Skin of body (tissue), 2 donors: ENCODE measurements around the gene NEDD4L. TPM values are rescaled to one million over a fixed set of nuclear protein-coding genes. Genes with fewer than 3 reads are reported as not detected.
A peak's percentile ranks its signal among the peaks of the same experiment; 100 is the strongest.

Experiments
- DNase-seq: peaks from one replicate; lab custom pipeline; 2025; lab: John Stamatoyannopoulos, UW
- total RNA-seq: library from RNA; depleted of rRNA; stranded (reverse); fragments of >200 nt; gene quantifications from one replicate; pipeline ENCODE4 v1.2.3, GENCODE V29; 2014

Gene NEDD4L
- total RNA-seq, 1 donor from 2014 or later = 40.1 TPM

- peak; percentile 45 for DNase-seq
These were observed 347.9 kb downstream of the NEDD4L start for GRCh38 chr18:58391932-58392323.

GRCh38 chr18:58392324-58393000 lies 348.4 kb downstream of the NEDD4L start:
- peak; percentile 93 for DNase-seq

- DNase-seq = no peak
These were observed 349.3 kb downstream of the NEDD4L start for GRCh38 chr18:58393295-58393694.

- no peak for DNase-seq
These were observed 350.0 kb downstream of the NEDD4L start for GRCh38 chr18:58394046-58394445.

- no peak for DNase-seq
These were observed 350.8 kb downstream of the NEDD4L start for GRCh38 chr18:58394602-58395425.

GRCh38 chr18:58396144-58396543 lies 352.1 kb downstream of the NEDD4L start:
- no peak for DNase-seq

- DNase-seq = no peak
These were observed 352.9 kb downstream of the NEDD4L start for GRCh38 chr18:58396966-58397365.

- no peak for DNase-seq
These were observed 353.5 kb downstream of the NEDD4L start for GRCh38 chr18:58397385-58398132.

GRCh38 chr18:58398648-58399398 lies 354.8 kb downstream of the NEDD4L start:
- DNase-seq = no peak

GRCh38 chr18:58400331-58400870 lies 356.4 kb downstream of the NEDD4L start:
- DNase-seq = peak; percentile 86

- DNase-seq = peak; percentile 70
These were observed 357.2 kb downstream of the NEDD4L start for GRCh38 chr18:58401191-58401590.

GRCh38 chr18:58402247-58402646 lies 358.2 kb downstream of the NEDD4L start:
- peak; percentile 65 for DNase-seq

GRCh38 chr18:58402951-58403702 lies 359.1 kb downstream of the NEDD4L start:
- no peak for DNase-seq

- DNase-seq = no peak
These were observed 359.9 kb downstream of the NEDD4L start for GRCh38 chr18:58403799-58404455.

- no peak for DNase-seq
These were observed 361.3 kb downstream of the NEDD4L start for GRCh38 chr18:58405107-58405898.

GRCh38 chr18:58407263-58407648 lies 363.2 kb downstream of the NEDD4L start:
- no peak for DNase-seq

GRCh38 chr18:58407649-58408407 lies 363.8 kb downstream of the NEDD4L start:
- DNase-seq = no peak

- peak; percentile 39 for DNase-seq
These were observed 364.6 kb downstream of the NEDD4L start for GRCh38 chr18:58408665-58409064.
